Epithelial cell of prostate (primary cell): ENCODE data around the gene BICC1.

Experiments used
- DNase-seq: peaks from one replicate; pipeline ENCODE4 v3.0.0-alpha.2; 2011; ENCODE audit warnings: low read depth, low spot score
- H3K27ac ChIP-seq: fragments of 450-650 bp; 2 replicates; pipeline ENCODE4 v1.5.1; 2017; ENCODE audit warnings: mild to moderate bottlenecking

BICC1 gene

GRCh38 chr10:58514111-58514770 is 1.6 kb downstream of the BICC1 start:
- DNase-seq, result no peak
- H3K27ac ChIP-seq, result peak overlapping the region; percentile 55

- no peak for DNase-seq
- H3K27ac ChIP-seq, result peak overlapping the region; percentile 55
Observed at GRCh38 chr10:58515291-58515941, 2.7 kb downstream of the BICC1 start.

- H3K27ac ChIP-seq, result peak overlapping the region; percentile 55
- no peak for DNase-seq
Observed at GRCh38 chr10:58516119-58516518, 3.4 kb downstream of the BICC1 start.

- DNase-seq, result no peak
- H3K27ac ChIP-seq, result peak overlapping the region; percentile 55
Observed at GRCh38 chr10:58516671-58517070, 4.0 kb downstream of the BICC1 start.

GRCh38 chr10:58517081-58517480 is 4.4 kb downstream of the BICC1 start:
- peak overlapping the region; percentile 55 for H3K27ac ChIP-seq

GRCh38 chr10:58517491-58518355 is 5.1 kb downstream of the BICC1 start:
- DNase-seq, result no peak
- no peak overlapping the region for H3K27ac ChIP-seq

More at GRCh38 chr10:58517081-58517480, 4.4 kb downstream of the BICC1 start:
- DNase-seq, result no peak

GRCh38 chr10:58518775-58519174 is 6.1 kb downstream of the BICC1 start:
- DNase-seq, result no peak
- no peak overlapping the region for H3K27ac ChIP-seq

GRCh38 chr10:58529077-58529728 is 16.5 kb downstream of the BICC1 start:
- H3K27ac ChIP-seq, result no peak overlapping the region
- no peak for DNase-seq

- no peak for DNase-seq
- no peak overlapping the region for H3K27ac ChIP-seq
Observed at GRCh38 chr10:58531084-58531695, 18.5 kb downstream of the BICC1 start.

- H3K27ac ChIP-seq, result no peak overlapping the region
- no peak for DNase-seq
Observed at GRCh38 chr10:58535311-58535710, 22.6 kb downstream of the BICC1 start.

GRCh38 chr10:58543141-58543540 is 30.5 kb downstream of the BICC1 start:
- no peak for DNase-seq
- no peak overlapping the region for H3K27ac ChIP-seq

GRCh38 chr10:58544135-58544534 is 31.5 kb downstream of the BICC1 start:
- H3K27ac ChIP-seq, result no peak overlapping the region
- DNase-seq, result no peak

- no peak overlapping the region for H3K27ac ChIP-seq
Observed at GRCh38 chr10:58545427-58545826, 32.8 kb downstream of the BICC1 start.

GRCh38 chr10:58546137-58546536 is 33.5 kb downstream of the BICC1 start:
- no peak for DNase-seq

More at GRCh38 chr10:58545427-58545826, 32.8 kb downstream of the BICC1 start:
- no peak for DNase-seq

GRCh38 chr10:58546722-58547445 is 34.2 kb downstream of the BICC1 start:
- no peak overlapping the region for H3K27ac ChIP-seq
- DNase-seq, result no peak

More at GRCh38 chr10:58546137-58546536, 33.5 kb downstream of the BICC1 start:
- no peak overlapping the region for H3K27ac ChIP-seq

- no peak for DNase-seq
- no peak overlapping the region for H3K27ac ChIP-seq
Observed at GRCh38 chr10:58547963-58548362, 35.3 kb downstream of the BICC1 start.

GRCh38 chr10:58554316-58554715 is 41.6 kb downstream of the BICC1 start:
- H3K27ac ChIP-seq, result no peak overlapping the region
- DNase-seq, result no peak

- H3K27ac ChIP-seq, result no peak overlapping the region
- DNase-seq, result no peak
Observed at GRCh38 chr10:58555170-58555929, 42.7 kb downstream of the BICC1 start.

- DNase-seq, result no peak
- H3K27ac ChIP-seq, result no peak overlapping the region
Observed at GRCh38 chr10:58555930-58556311, 43.2 kb downstream of the BICC1 start.
